ENCODE measurements around the gene MEIOSIN. TPM values are rescaled to one million over a fixed set of nuclear protein-coding genes. Genes with fewer than 3 reads are reported as not detected.

The MEIOSIN gene
- total and polyA plus RNA-seq, 9 of the 15 experiments (the other 6 are each of a cell fraction or from before 2014, with no cell fraction given), result 0.06 to 2.0 (median 0.76) TPM

DNA sequence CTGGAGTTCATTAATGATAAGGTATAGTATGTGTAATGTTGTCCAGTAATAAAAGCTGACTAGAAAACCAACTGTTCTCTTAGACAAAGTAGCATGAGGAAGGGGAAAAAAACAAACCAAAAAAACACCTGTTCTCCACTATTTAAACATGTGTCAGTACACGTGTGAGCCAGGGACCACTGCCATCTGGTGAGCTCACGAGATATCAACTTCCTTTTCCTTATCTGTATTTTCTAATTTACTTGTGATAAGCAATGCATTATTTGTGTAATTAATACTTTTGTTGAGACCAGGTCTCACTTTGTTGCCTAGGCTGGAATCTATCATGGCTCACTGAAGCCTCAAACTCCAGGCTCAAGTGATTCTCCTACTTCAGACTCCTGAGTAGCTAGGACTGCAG lies 40.1 kb downstream of the MEIOSIN start:
- 34% methylated on average over 2 of the region's 2 CpGs for WGBS (ENCODE audit: insufficient coverage, low coverage, missing lambda C conversion rate)
- intact Hi-C loops (cut with micrococcal nuclease) (no loop called here), in situ Hi-C loops (cut with MboI) (no loop called here)
- Histone ChIP-seq H3K27me3 (ENCODE audit: control insufficient read depth in 2 of 2, insufficient read depth in 2 of 2, low read length in 2 of 2) (no peaks in the 10 kb centered on the region), H3K4me2 (ENCODE audit: insufficient read depth, low read length) (no peak overlapping the region), H4K20me1 (replicated peaks; ENCODE audit: control insufficient read depth, insufficient read depth, low read length) (no peaks in the 10 kb centered on the region), H3K4me3 (no peak overlapping the region), H3K9me1 (ENCODE audit: control insufficient read depth, insufficient read depth, low read length) (peaks cover 3% of the 10 kb centered on the region), H3K4me1 (replicated peaks in 1 of 2; ENCODE audit: control insufficient read depth in 2 of 2, insufficient read depth in 2 of 2, low read length in 2 of 2) (peaks cover 4 to 54% of the 10 kb centered on the region in 2 experiments; a peak in 4 of 5 replicates), H3K79me2 (ENCODE audit: control insufficient read depth, insufficient read depth, low read length) (peaks cover under 1% of the 10 kb centered on the region; the same call in 2 of the 3 replicates), H3K9me3 (replicated peaks; ENCODE audit: control insufficient read depth, insufficient read depth, low read depth, low read length) (no peaks in the 10 kb centered on the region), H3K9ac (ENCODE audit: insufficient read depth in 1 of 2, low read depth in 2 of 2, low read length in 2 of 2) (no peak overlapping the region), H3K27ac (ENCODE audit: extremely low read depth, low read depth, low read length) (no peak overlapping the region), H2AFZ (ENCODE audit: low read depth, low read length) (no peak overlapping the region), H3K36me3 (ENCODE audit: control insufficient read depth, insufficient read depth, low read length) (peaks cover 28% of the 10 kb centered on the region; the same call in 2 of the 3 replicates)
- ChIA-PET CTCF (ENCODE audit: low intra/inter-chr PET ratio) (no interaction called here), POLR2A (interaction anchor here (0.5 to 5.9 kb wide), 7 partner anchors 9 to 108 kb away, joined by 3 to 70 read pairs (median 4); partner anchors contain the start of genes DMPK, DMWD, QPCTL and SNRPD2)
- DNase-seq (ENCODE audit: extremely low read depth in 1 of 4, low spot score in 3 of 4), result no peak
- no peak for FAIRE-seq
- BruUV-seq (replicated peaks), result no TSS peak
- TF ChIP-seq, protein P1, sequence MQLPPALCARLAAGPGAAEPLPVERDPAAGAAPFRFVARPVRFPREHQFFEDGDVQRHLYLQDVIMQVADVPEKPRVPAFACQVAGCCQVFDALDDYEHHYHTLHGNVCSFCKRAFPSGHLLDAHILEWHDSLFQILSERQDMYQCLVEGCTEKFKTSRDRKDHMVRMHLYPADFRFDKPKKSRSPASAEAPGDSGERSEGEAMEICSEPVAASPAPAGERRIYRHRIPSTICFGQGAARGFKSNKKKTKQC (CRISPR knock-in tag; IDR thresholded peaks at IDR 0.05), result no peak
- TF ChIP-seq SIRT6 (IDR thresholded peaks at IDR 0.05; ENCODE audit: low read depth, low read length) (no peak), CBFB (CRISPR knock-in tag; IDR thresholded peaks at IDR 0.05) (no peak), FOXM1 (IDR thresholded peaks at IDR 0.05; ENCODE audit: low read depth) (no peak), FOXM1 (CRISPR knock-in tag; IDR thresholded peaks at IDR 0.05; ENCODE audit: low read depth) (no peak), FOXK2 (conservative IDR thresholded peaks at IDR 0.05 in 1 of 2, IDR thresholded peaks at IDR 0.05 in 1 of 2; ENCODE audit: low read depth in 2 of 2) (no peak), MYC (IDR thresholded peaks at IDR 0.05; ENCODE audit: low read depth, low read length) (no peak), MYC (CRISPR knock-in tag; IDR thresholded peaks at IDR 0.05; ENCODE audit: borderline replicate concordance, low read depth) (no peak), NCOA2 (IDR thresholded peaks at IDR 0.05; ENCODE audit: partially characterized antibody in 2 of 2) (no peak), PHF8 (IDR thresholded peaks at IDR 0.05; ENCODE audit: borderline replicate concordance, low read length) (no peak), L3MBTL2 (IDR thresholded peaks at IDR 0.05) (no peak)
- TF ChIP-seq, protein P2, sequence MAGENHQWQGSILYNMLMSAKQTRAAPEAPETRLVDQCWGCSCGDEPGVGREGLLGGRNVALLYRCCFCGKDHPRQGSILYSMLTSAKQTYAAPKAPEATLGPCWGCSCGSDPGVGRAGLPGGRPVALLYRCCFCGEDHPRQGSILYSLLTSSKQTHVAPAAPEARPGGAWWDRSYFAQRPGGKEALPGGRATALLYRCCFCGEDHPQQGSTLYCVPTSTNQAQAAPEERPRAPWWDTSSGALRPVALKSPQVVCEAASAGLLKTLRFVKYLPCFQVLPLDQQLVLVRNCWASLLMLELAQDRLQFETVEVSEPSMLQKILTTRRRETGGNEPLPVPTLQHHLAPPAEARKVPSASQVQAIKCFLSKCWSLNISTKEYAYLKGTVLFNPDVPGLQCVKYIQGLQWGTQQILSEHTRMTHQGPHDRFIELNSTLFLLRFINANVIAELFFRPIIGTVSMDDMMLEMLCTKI (IDR thresholded peaks at IDR 0.05; ENCODE audit: partially characterized antibody), result no peak
- TF ChIP-seq, protein P3, sequence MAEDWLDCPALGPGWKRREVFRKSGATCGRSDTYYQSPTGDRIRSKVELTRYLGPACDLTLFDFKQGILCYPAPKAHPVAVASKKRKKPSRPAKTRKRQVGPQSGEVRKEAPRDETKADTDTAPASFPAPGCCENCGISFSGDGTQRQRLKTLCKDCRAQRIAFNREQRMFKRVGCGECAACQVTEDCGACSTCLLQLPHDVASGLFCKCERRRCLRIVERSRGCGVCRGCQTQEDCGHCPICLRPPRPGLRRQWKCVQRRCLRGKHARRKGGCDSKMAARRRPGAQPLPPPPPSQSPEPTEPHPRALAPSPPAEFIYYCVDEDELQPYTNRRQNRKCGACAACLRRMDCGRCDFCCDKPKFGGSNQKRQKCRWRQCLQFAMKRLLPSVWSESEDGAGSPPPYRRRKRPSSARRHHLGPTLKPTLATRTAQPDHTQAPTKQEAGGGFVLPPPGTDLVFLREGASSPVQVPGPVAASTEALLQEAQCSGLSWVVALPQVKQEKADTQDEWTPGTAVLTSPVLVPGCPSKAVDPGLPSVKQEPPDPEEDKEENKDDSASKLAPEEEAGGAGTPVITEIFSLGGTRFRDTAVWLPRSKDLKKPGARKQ (CRISPR knock-in tag; IDR thresholded peaks at IDR 0.05), result no peak
- no peak for ATAC-seq
